ENCODE measurements around the gene CPSF3. TPM values are rescaled to one million over a fixed set of nuclear protein-coding genes. Genes with fewer than 3 reads are reported as not detected.

CPSF3 gene
- total RNA-seq, 4 donors from 2014 or later: 17.9 to 24.4 (median 20.7) TPM

GRCh38 chr2:9480157-9480556 is 56.7 kb downstream of the CPSF3 start:
- TF ChIP-seq, protein P1, sequence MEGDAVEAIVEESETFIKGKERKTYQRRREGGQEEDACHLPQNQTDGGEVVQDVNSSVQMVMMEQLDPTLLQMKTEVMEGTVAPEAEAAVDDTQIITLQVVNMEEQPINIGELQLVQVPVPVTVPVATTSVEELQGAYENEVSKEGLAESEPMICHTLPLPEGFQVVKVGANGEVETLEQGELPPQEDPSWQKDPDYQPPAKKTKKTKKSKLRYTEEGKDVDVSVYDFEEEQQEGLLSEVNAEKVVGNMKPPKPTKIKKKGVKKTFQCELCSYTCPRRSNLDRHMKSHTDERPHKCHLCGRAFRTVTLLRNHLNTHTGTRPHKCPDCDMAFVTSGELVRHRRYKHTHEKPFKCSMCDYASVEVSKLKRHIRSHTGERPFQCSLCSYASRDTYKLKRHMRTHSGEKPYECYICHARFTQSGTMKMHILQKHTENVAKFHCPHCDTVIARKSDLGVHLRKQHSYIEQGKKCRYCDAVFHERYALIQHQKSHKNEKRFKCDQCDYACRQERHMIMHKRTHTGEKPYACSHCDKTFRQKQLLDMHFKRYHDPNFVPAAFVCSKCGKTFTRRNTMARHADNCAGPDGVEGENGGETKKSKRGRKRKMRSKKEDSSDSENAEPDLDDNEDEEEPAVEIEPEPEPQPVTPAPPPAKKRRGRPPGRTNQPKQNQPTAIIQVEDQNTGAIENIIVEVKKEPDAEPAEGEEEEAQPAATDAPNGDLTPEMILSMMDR (IDR thresholded peaks at IDR 0.05): no peak
- no peak for ATAC-seq (ENCODE audit: low FRiP score)
- no peak for DNase-seq (ENCODE audit: low spot score)

DNA sequence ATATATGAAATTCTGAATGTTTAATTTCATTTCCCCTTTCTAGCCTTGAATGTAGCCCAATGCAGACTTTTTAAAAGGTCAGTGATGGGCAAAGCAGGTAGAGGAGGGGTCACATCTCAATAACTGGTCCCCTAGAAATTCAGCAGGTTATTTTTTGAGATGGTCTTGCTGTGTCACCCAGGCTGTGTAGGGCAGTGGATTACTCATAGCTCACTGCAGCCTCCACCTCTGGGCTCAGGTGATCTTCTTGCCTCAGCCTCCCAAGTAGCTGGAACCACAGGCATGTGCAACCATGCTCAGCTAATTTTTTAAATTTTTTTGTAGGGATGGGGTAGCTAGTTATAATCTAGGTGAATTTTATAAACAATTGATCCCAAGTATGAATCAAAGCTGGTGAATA is 59.7 kb downstream of the CPSF3 start:
- TF ChIP-seq, protein P1 (IDR thresholded peaks at IDR 0.05): no peak
- ATAC-seq (ENCODE audit: low FRiP score) (no peak), DNase-seq (ENCODE audit: low spot score) (no peak)

DNA sequence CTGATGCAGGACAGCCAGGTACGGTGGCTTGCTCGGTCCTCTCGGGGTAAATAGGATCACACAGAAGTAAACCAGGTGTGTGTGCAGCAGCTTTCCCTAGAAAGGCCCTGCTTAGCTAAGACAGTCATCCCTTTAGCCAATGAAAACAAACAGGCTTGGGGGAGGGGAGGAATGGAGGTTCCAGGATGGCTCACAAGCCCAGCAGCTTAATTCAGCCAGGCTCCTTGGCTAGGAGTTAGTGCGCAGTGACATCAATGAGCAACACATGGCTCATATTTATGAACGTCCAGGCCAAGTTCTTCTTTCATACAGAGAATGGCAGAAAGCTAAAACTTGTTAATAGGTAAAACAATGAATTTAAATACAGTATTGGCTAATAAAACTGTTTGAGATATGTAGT is 61.1 kb downstream of the CPSF3 start:
- ATAC-seq (ENCODE audit: low FRiP score) (no peak), DNase-seq (ENCODE audit: low spot score) (no peak)
- TF ChIP-seq, protein P1 (IDR thresholded peaks at IDR 0.05): no peak

- no peak for DNase-seq (ENCODE audit: low spot score)
- no peak for ATAC-seq (ENCODE audit: low FRiP score)
- TF ChIP-seq, protein P1 (IDR thresholded peaks at IDR 0.05): no peak
Measured at GRCh38 chr2:9488583-9489547, 65.4 kb downstream of the CPSF3 start.

DNA sequence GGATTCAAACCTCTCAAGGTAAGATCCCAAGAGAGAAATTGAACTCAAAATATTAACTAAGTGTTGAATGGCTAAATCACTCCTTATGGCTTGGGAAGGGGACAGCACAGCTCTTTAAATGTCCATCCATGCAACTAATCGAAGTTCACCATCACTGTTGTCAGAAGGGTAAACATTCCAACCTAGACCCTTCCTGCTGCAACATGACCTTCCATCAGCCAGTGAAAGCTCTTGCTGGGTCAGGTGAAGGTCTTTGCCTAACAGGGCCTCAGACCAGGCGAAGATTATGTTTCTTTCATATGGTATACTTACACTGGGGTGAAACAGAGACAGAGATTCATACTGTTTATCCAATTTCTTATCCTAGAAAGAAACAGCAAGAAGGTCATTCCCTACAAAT is 67.3 kb downstream of the CPSF3 start:
- TF ChIP-seq, protein P1 (IDR thresholded peaks at IDR 0.05): no peak
- ATAC-seq (ENCODE audit: low FRiP score): no peak

GRCh38 chr2:9492927-9493326 is 69.5 kb downstream of the CPSF3 start:
- ATAC-seq (ENCODE audit: low FRiP score): no peak
- TF ChIP-seq, protein P1 (IDR thresholded peaks at IDR 0.05): no peak

More for the DNA sequence above, 67.3 kb downstream of the CPSF3 start:
- no peak for DNase-seq (ENCODE audit: low spot score)

GRCh38 chr2:9493478-9493877 is 70.0 kb downstream of the CPSF3 start:
- ATAC-seq (ENCODE audit: low FRiP score): no peak
- no peak for DNase-seq (ENCODE audit: low spot score)
- TF ChIP-seq, protein P1 (IDR thresholded peaks at IDR 0.05): no peak

More at GRCh38 chr2:9492927-9493326, 69.5 kb downstream of the CPSF3 start:
- no peak for DNase-seq (ENCODE audit: low spot score)

Data from omental fat pad (tissue), 4 donors.